Measurements from ENCODE around the gene TTC13. TPM values are rescaled to one million over a fixed set of nuclear protein-coding genes. Genes with fewer than 3 reads are reported as not detected.

Gene TTC13
- total and polyA plus RNA-seq, 4 donors, result 6.0 to 22.6 (median 14.7) TPM

GRCh38 chr1:231001892-231002291, 23.2 kb upstream of the TTC13 start:
- Histone ChIP-seq H3K4me3 (ENCODE audit: low read length in 2 of 2) (no peak overlapping the region), H3K4me1 (ENCODE audit: control insufficient read depth in 1 of 2, insufficient read depth in 2 of 2, low read length in 2 of 2) (no peaks in the 10 kb centered on the region), H3K27ac (ENCODE audit: low read depth in 1 of 2, low read length in 2 of 2) (no peak overlapping the region), H3K36me3 (ENCODE audit: control insufficient read depth in 1 of 2, insufficient read depth in 2 of 2, low read length in 1 of 2) (peaks cover 6 to 21% of the 10 kb centered on the region in 2 donors), H3K9me3 (ENCODE audit: control insufficient read depth, low read length) (peaks cover 2% of the 10 kb centered on the region), H3K27me3 (ENCODE audit: control insufficient read depth in 1 of 2, insufficient read depth in 2 of 2, low read length in 1 of 2) (no peaks in the 10 kb centered on the region)
- ATAC-seq (ENCODE audit: low FRiP score) (no peak), DNase-seq (no peak)
- intact Hi-C loops (cut with DNase I), result no loop called here

- DNase-seq (no peak), ATAC-seq (ENCODE audit: low FRiP score) (no peak)
- Histone ChIP-seq H3K36me3 (ENCODE audit: control insufficient read depth in 1 of 2, insufficient read depth in 2 of 2, low read length in 1 of 2) (peaks cover 6 to 21% of the 10 kb centered on the region in 2 donors), H3K27ac (ENCODE audit: low read depth in 1 of 2, low read length in 2 of 2) (no peak overlapping the region), H3K27me3 (ENCODE audit: control insufficient read depth in 1 of 2, insufficient read depth in 2 of 2, low read length in 1 of 2) (no peaks in the 10 kb centered on the region), H3K4me3 (ENCODE audit: low read length in 2 of 2) (no peak overlapping the region), H3K9me3 (ENCODE audit: control insufficient read depth, low read length) (peaks cover 2% of the 10 kb centered on the region), H3K4me1 (ENCODE audit: control insufficient read depth in 1 of 2, insufficient read depth in 2 of 2, low read length in 2 of 2) (no peaks in the 10 kb centered on the region)
- 94 to 95% methylated on average over 1 of the region's 1 CpG for WGBS, 2 donors
- intact Hi-C loops (cut with DNase I), result no loop called here
Observed at GRCh38 chr1:231000639-231001038, 22.0 kb upstream of the TTC13 start.

- intact Hi-C loops (cut with DNase I), result no loop called here
- no peak for ATAC-seq (ENCODE audit: low FRiP score)
- no peaks in the 10 kb centered on the region for H3K27me3 ChIP-seq (ENCODE audit: control insufficient read depth in 1 of 2, insufficient read depth in 2 of 2, low read length in 1 of 2)
- no peaks in the 10 kb centered on the region for H3K4me1 ChIP-seq (ENCODE audit: control insufficient read depth in 1 of 2, insufficient read depth in 2 of 2, low read length in 2 of 2)
- no peak overlapping the region for H3K4me3 ChIP-seq (ENCODE audit: low read length in 2 of 2)
- peaks cover 2% of the 10 kb centered on the region for H3K9me3 ChIP-seq (ENCODE audit: control insufficient read depth, low read length)
- 93 to 94% methylated on average over 4 of the region's 4 CpGs for WGBS, 2 donors
- no peak for DNase-seq
- peaks cover 6 to 21% of the 10 kb centered on the region in 2 donors for H3K36me3 ChIP-seq (ENCODE audit: control insufficient read depth in 1 of 2, insufficient read depth in 2 of 2, low read length in 1 of 2)
- no peak overlapping the region for H3K27ac ChIP-seq (ENCODE audit: low read depth in 1 of 2, low read length in 2 of 2)
Observed at GRCh38 chr1:231000201-231000600, 21.5 kb upstream of the TTC13 start.

- peaks cover 6 to 22% of the 10 kb centered on the region in 2 donors for H3K36me3 ChIP-seq (ENCODE audit: control insufficient read depth in 1 of 2, insufficient read depth in 2 of 2, low read length in 1 of 2)
- no peak overlapping the region for H3K4me3 ChIP-seq (ENCODE audit: low read length in 2 of 2)
- intact Hi-C loops (cut with DNase I), result no loop called here
- no peak for DNase-seq
- 91 to 97% methylated on average over 1 of the region's 1 CpG for WGBS, 2 donors
- H3K27me3 ChIP-seq (ENCODE audit: control insufficient read depth in 1 of 2, insufficient read depth in 2 of 2, low read length in 1 of 2), result no peaks in the 10 kb centered on the region
- no peak for ATAC-seq (ENCODE audit: low FRiP score)
- H3K9me3 ChIP-seq (ENCODE audit: control insufficient read depth, low read length), result no peaks in the 10 kb centered on the region
- no peaks in the 10 kb centered on the region for H3K4me1 ChIP-seq (ENCODE audit: control insufficient read depth in 1 of 2, insufficient read depth in 2 of 2, low read length in 2 of 2)
- no peak overlapping the region for H3K27ac ChIP-seq (ENCODE audit: low read depth in 1 of 2, low read length in 2 of 2)
Observed at GRCh38 chr1:230994860-230995259, 16.2 kb upstream of the TTC13 start.

GRCh38 chr1:230992100-230992774, 13.6 kb upstream of the TTC13 start:
- ATAC-seq (ENCODE audit: low FRiP score) (no peak), DNase-seq (no peak)
- Histone ChIP-seq H3K27ac (ENCODE audit: low read depth in 1 of 2, low read length in 2 of 2) (no peak overlapping the region), H3K36me3 (ENCODE audit: control insufficient read depth in 1 of 2, insufficient read depth in 2 of 2, low read length in 1 of 2) (peaks cover 6 to 9% of the 10 kb centered on the region in 2 donors), H3K27me3 (ENCODE audit: control insufficient read depth in 1 of 2, insufficient read depth in 2 of 2, low read length in 1 of 2) (no peaks in the 10 kb centered on the region), H3K4me3 (ENCODE audit: low read length in 2 of 2) (no peak overlapping the region), H3K4me1 (ENCODE audit: control insufficient read depth in 1 of 2, insufficient read depth in 2 of 2, low read length in 2 of 2) (no peaks in the 10 kb centered on the region), H3K9me3 (ENCODE audit: control insufficient read depth, low read length) (no peaks in the 10 kb centered on the region)
- WGBS, 2 donors, result 78 to 82% methylated on average over 7 of the region's 7 CpGs
- intact Hi-C loops (cut with DNase I), result no loop called here

- Histone ChIP-seq H3K36me3 (ENCODE audit: control insufficient read depth in 1 of 2, insufficient read depth in 2 of 2, low read length in 1 of 2) (peaks cover 3 to 5% of the 10 kb centered on the region in 2 donors), H3K27me3 (ENCODE audit: control insufficient read depth in 1 of 2, insufficient read depth in 2 of 2, low read length in 1 of 2) (no peaks in the 10 kb centered on the region)
Observed at GRCh38 chr1:230987448-230987847, 8.8 kb upstream of the TTC13 start.

GRCh38 chr1:230986976-230987375, 8.3 kb upstream of the TTC13 start:
- intact Hi-C loops (cut with DNase I), result no loop called here
- WGBS, 2 donors, result 89 to 92% methylated on average over 7 of the region's 7 CpGs
- no peak overlapping the region for H3K4me3 ChIP-seq (ENCODE audit: low read length in 2 of 2)
- no peak for ATAC-seq (ENCODE audit: low FRiP score)
- no peaks in the 10 kb centered on the region for H3K4me1 ChIP-seq (ENCODE audit: control insufficient read depth in 1 of 2, insufficient read depth in 2 of 2, low read length in 2 of 2)
- no peak for DNase-seq
- H3K9me3 ChIP-seq (ENCODE audit: control insufficient read depth, low read length), result no peaks in the 10 kb centered on the region
- H3K36me3 ChIP-seq (ENCODE audit: control insufficient read depth in 1 of 2, insufficient read depth in 2 of 2, low read length in 1 of 2), result peaks cover 1% of the 10 kb centered on the region in 2 donors
- no peak overlapping the region for H3K27ac ChIP-seq (ENCODE audit: low read depth in 1 of 2, low read length in 2 of 2)
- H3K27me3 ChIP-seq (ENCODE audit: control insufficient read depth in 1 of 2, insufficient read depth in 2 of 2, low read length in 1 of 2), result no peaks in the 10 kb centered on the region

More at GRCh38 chr1:230987448-230987847, 8.8 kb upstream of the TTC13 start:
- no peak for DNase-seq
- Histone ChIP-seq H3K4me1 (ENCODE audit: control insufficient read depth in 1 of 2, insufficient read depth in 2 of 2, low read length in 2 of 2) (no peaks in the 10 kb centered on the region), H3K9me3 (ENCODE audit: control insufficient read depth, low read length) (no peaks in the 10 kb centered on the region), H3K27ac (ENCODE audit: low read depth in 1 of 2, low read length in 2 of 2) (no peak overlapping the region), H3K4me3 (ENCODE audit: low read length in 2 of 2) (no peak overlapping the region)
- intact Hi-C loops (cut with DNase I), result no loop called here
- 84 to 88% methylated on average over 3 of the region's 3 CpGs for WGBS, 2 donors
- no peak for ATAC-seq (ENCODE audit: low FRiP score)

GRCh38 chr1:230985711-230986110, 7.0 kb upstream of the TTC13 start:
- ATAC-seq (ENCODE audit: low FRiP score) (no peak), DNase-seq (no peak)
- Histone ChIP-seq H3K4me1 (ENCODE audit: control insufficient read depth in 1 of 2, insufficient read depth in 2 of 2, low read length in 2 of 2) (no peaks in the 10 kb centered on the region), H3K9me3 (ENCODE audit: control insufficient read depth, low read length) (no peaks in the 10 kb centered on the region), H3K4me3 (ENCODE audit: low read length in 2 of 2) (no peak overlapping the region), H3K36me3 (ENCODE audit: control insufficient read depth in 1 of 2, insufficient read depth in 2 of 2, low read length in 1 of 2) (no peaks in the 10 kb centered on the region), H3K27ac (ENCODE audit: low read depth in 1 of 2, low read length in 2 of 2) (no peak overlapping the region), H3K27me3 (ENCODE audit: control insufficient read depth in 1 of 2, insufficient read depth in 2 of 2, low read length in 1 of 2) (no peaks in the 10 kb centered on the region)
- intact Hi-C loops (cut with DNase I), result no loop called here
- WGBS, 2 donors, result 92 to 95% methylated on average over 6 of the region's 6 CpGs
